ENCODE data around the gene TBX21. TPM values are rescaled to one million over a fixed set of nuclear protein-coding genes. Genes with fewer than 3 reads are reported as not detected.

The TBX21 gene
- total and polyA plus RNA-seq, 9 of the 15 experiments (the other 6 are each of a cell fraction or from before 2014, with no cell fraction given), result 0.07 TPM; not detected in 8

- Histone ChIP-seq H4K20me1 (replicated peaks; ENCODE audit: control insufficient read depth, insufficient read depth, low read length) (0 out of 2 replicates have a peak, but pooled peaks cover 6% of the 10 kb centered on the region), H3K4me1 (replicated peaks in 1 of 2; ENCODE audit: control insufficient read depth in 2 of 2, insufficient read depth in 2 of 2, low read length in 2 of 2) (peaks cover 2 to 6% of the 10 kb centered on the region in 2 experiments; a peak in 3 of 5 replicates), H3K9me3 (replicated peaks; ENCODE audit: control insufficient read depth, insufficient read depth, low read depth, low read length) (no peaks in the 10 kb centered on the region), H3K27me3 (ENCODE audit: control insufficient read depth in 2 of 2, insufficient read depth in 2 of 2, low read length in 2 of 2) (peaks cover 10 to 50% of the 10 kb centered on the region in 2 experiments; a peak in 4 of 5 replicates), H3K9me1 (ENCODE audit: control insufficient read depth, insufficient read depth, low read length) (no peaks in the 10 kb centered on the region), H3K9ac (ENCODE audit: insufficient read depth in 1 of 2, low read depth in 2 of 2, low read length in 2 of 2) (no peak overlapping the region), H3K79me2 (ENCODE audit: control insufficient read depth, insufficient read depth, low read length) (no peaks in the 10 kb centered on the region), H2AFZ (ENCODE audit: low read depth, low read length) (no peak overlapping the region), H3K27ac (ENCODE audit: extremely low read depth, low read depth, low read length) (no peak overlapping the region), H3K4me3 (no peak overlapping the region), H3K4me2 (ENCODE audit: insufficient read depth, low read length) (no peak overlapping the region), H3K36me3 (ENCODE audit: control insufficient read depth, insufficient read depth, low read length) (no peaks in the 10 kb centered on the region)
- FAIRE-seq (no peak), DNase-seq (ENCODE audit: extremely low read depth in 1 of 4, low spot score in 3 of 4) (no peak), ATAC-seq (no peak)
- WGBS (ENCODE audit: insufficient coverage, low coverage, missing lambda C conversion rate), result 19% methylated on average over 8 of the region's 8 CpGs
- intact Hi-C loops (cut with micrococcal nuclease), result no loop called here
- ChIA-PET POLR2A (interaction anchor here (0.6 kb wide), 1 partner anchor 55 kb away, joined by 4 read pairs; no protein-coding TSS in a partner anchor), CTCF (ENCODE audit: low intra/inter-chr PET ratio) (no interaction called here)
- in situ Hi-C loops (cut with MboI), result no loop called here
- BruUV-seq (replicated peaks), result no TSS peak
- TF ChIP-seq ASH1L (IDR thresholded peaks at IDR 0.05; ENCODE audit: borderline replicate concordance, low read depth, partially characterized antibody) (no peak), STAT5B (CRISPR knock-in tag; IDR thresholded peaks at IDR 0.05) (no peak), NR1H2 (CRISPR knock-in tag; IDR thresholded peaks at IDR 0.05) (no peak), HMBOX1 (IDR thresholded peaks at IDR 0.05) (no peak), NUFIP1 (IDR thresholded peaks at IDR 0.05; ENCODE audit: partially characterized antibody) (no peak), ZHX1 (conservative IDR thresholded peaks at IDR 0.05; ENCODE audit: low read length) (no peak), ZNF518B (CRISPR knock-in tag; IDR thresholded peaks at IDR 0.05) (no peak), BCLAF1 (IDR thresholded peaks at IDR 0.05; ENCODE audit: borderline replicate concordance in 1 of 2, control insufficient read depth in 1 of 2, low read depth in 2 of 2, low read length in 1 of 2) (no peak), HDAC2 (IDR thresholded peaks at IDR 0.05) (no peak), KLF6 (CRISPR knock-in tag; IDR thresholded peaks at IDR 0.05; ENCODE audit: borderline replicate concordance) (no peak), DACH1 (IDR thresholded peaks at IDR 0.05; ENCODE audit: partially characterized antibody) (no peak), ILF3 (IDR thresholded peaks at IDR 0.05; ENCODE audit: borderline replicate concordance) (no peak)
These were observed 6.1 kb downstream of the TBX21 start for GRCh38 chr17:47739150-47739549.

Measured in K562 (cell line).